ENCODE results near the gene SLC6A17. TPM values are rescaled to one million over a fixed set of nuclear protein-coding genes. Genes with fewer than 3 reads are reported as not detected.
A peak's percentile ranks its signal among the peaks of the same experiment; 100 is the strongest.

The SLC6A17 gene
- total RNA-seq, 1 experiment from 2014 or later, result 0.24 TPM

GRCh38 chr1:110152133-110152785, 2.0 kb downstream of the SLC6A17 start:
- Mint-ChIP-seq H3K4me1 (peaks cover 6% of the 10 kb centered on the region), H3K9me3 (no peaks in the 10 kb centered on the region), H3K27ac (no peak overlapping the region), H3K36me3 (no peaks in the 10 kb centered on the region), H3K27me3 (ENCODE audit: low read depth) (peaks cover 56% of the 10 kb centered on the region), H3K4me3 (peak overlapping the region; percentile 60; the same call in 1 of the 2 replicates)
- TF ChIP-seq CDX4 (CRISPR knock-in tag; IDR thresholded peaks at IDR 0.05; ENCODE audit: borderline replicate concordance), result no peak
- no peak for TF ChIP-seq GTF2I (CRISPR knock-in tag; conservative IDR thresholded peaks at IDR 0.05)
- TF ChIP-seq PREB (CRISPR knock-in tag; IDR thresholded peaks at IDR 0.05; ENCODE audit: borderline replicate concordance), result no peak
- no peak for TF ChIP-seq ZNF396 (CRISPR knock-in tag; IDR thresholded peaks at IDR 0.05; ENCODE audit: borderline replicate concordance)
- no peak for TF ChIP-seq PRDM15 (CRISPR knock-in tag; IDR thresholded peaks at IDR 0.05)
- no peak for TF ChIP-seq ZSCAN18 (CRISPR knock-in tag; IDR thresholded peaks at IDR 0.05)
- TF ChIP-seq ZNF512 (CRISPR knock-in tag; IDR thresholded peaks at IDR 0.05; ENCODE audit: borderline replicate concordance), result no peak
- TF ChIP-seq TCF7 (CRISPR knock-in tag; IDR thresholded peaks at IDR 0.05; ENCODE audit: low read depth), result no peak
- TF ChIP-seq CREM (CRISPR knock-in tag; IDR thresholded peaks at IDR 0.05), result no peak
- no peak for TF ChIP-seq ETV6 (CRISPR knock-in tag; IDR thresholded peaks at IDR 0.05)
- no peak for TF ChIP-seq CREB1 (CRISPR knock-in tag; IDR thresholded peaks at IDR 0.05)
- no peak for TF ChIP-seq SP1 (CRISPR knock-in tag; conservative IDR thresholded peaks at IDR 0.05)
- TF ChIP-seq RELA (CRISPR knock-in tag; IDR thresholded peaks at IDR 0.05; ENCODE audit: borderline replicate concordance), result no peak
- no peak for TF ChIP-seq ATF6 (CRISPR knock-in tag; IDR thresholded peaks at IDR 0.05)
- no peak for TF ChIP-seq ERG (CRISPR knock-in tag; IDR thresholded peaks at IDR 0.05)
- TF ChIP-seq ZNF317 (CRISPR knock-in tag; IDR thresholded peaks at IDR 0.05; ENCODE audit: borderline replicate concordance, low read depth), result no peak
- TF ChIP-seq ATF2 (CRISPR knock-in tag; IDR thresholded peaks at IDR 0.05; ENCODE audit: borderline replicate concordance, low read depth), result no peak
- TF ChIP-seq ZNF416 (CRISPR knock-in tag; IDR thresholded peaks at IDR 0.05), result no peak
- ChIA-PET POLR2A (interaction anchor here (0.6 kb wide), 1 partner anchor 151 kb away, joined by 3 read pairs; no protein-coding TSS in a partner anchor), CTCF (interaction anchor here (1.1 to 2.9 kb wide), 2 partner anchors 46 to 64 kb away, joined by 3 to 17 read pairs; no protein-coding TSS in a partner anchor)
- ATAC-seq (no peak), DNase-seq (ENCODE audit: low spot score) (no peak)
